NCI-H774 (cell line): ENCODE measurements around the gene EVI5L.

Experiments
- DNase-seq: peaks from one replicate; lab custom pipeline; 2025; lab: John Stamatoyannopoulos, UW

The EVI5L gene

GRCh38 chr19:7860714-7861618 is 30.9 kb downstream of the EVI5L start:
- DNase-seq = no peak

GRCh38 chr19:7861619-7862412 is 31.8 kb downstream of the EVI5L start:
- no peak for DNase-seq

- DNase-seq = no peak
Measured at GRCh38 chr19:7862413-7862951, 32.5 kb downstream of the EVI5L start.

GRCh38 chr19:7863157-7863970 is 33.3 kb downstream of the EVI5L start:
- DNase-seq = no peak

GRCh38 chr19:7863971-7864689 is 34.1 kb downstream of the EVI5L start:
- no peak for DNase-seq

GRCh38 chr19:7864690-7865074 is 34.7 kb downstream of the EVI5L start:
- no peak for DNase-seq

GRCh38 chr19:7865262-7865911 is 35.4 kb downstream of the EVI5L start:
- DNase-seq = no peak

GRCh38 chr19:7866399-7867091 is 36.5 kb downstream of the EVI5L start:
- no peak for DNase-seq

- DNase-seq = no peak
Measured at GRCh38 chr19:7867092-7867844, 37.2 kb downstream of the EVI5L start.

- no peak for DNase-seq
Measured at GRCh38 chr19:7868326-7868670, 38.3 kb downstream of the EVI5L start.

- DNase-seq = peak; percentile 77
Measured at GRCh38 chr19:7868671-7869452, 38.8 kb downstream of the EVI5L start.

GRCh38 chr19:7869453-7869909 is 39.5 kb downstream of the EVI5L start:
- DNase-seq = peak; percentile 45

- DNase-seq = peak; percentile 28
Measured at GRCh38 chr19:7869910-7870511, 40.0 kb downstream of the EVI5L start.

GRCh38 chr19:7870571-7871436 is 40.8 kb downstream of the EVI5L start:
- DNase-seq = peak; percentile 72

GRCh38 chr19:7871437-7872305 is 41.7 kb downstream of the EVI5L start:
- DNase-seq = peak; percentile 77
